ENCODE measurements around the gene XPNPEP3. TPM values are rescaled to one million over a fixed set of nuclear protein-coding genes. Genes with fewer than 3 reads are reported as not detected.

XPNPEP3 gene
- total RNA-seq, 4 donors from 2014 or later = 18.1 to 21.6 (median 19.3) TPM

- WGBS, 2 donors = 36 to 40% methylated on average over 1 of the region's 1 CpG
- intact Hi-C loops (cut with DNase I) = no loop called here
These were observed 3.6 kb upstream of the XPNPEP3 start for GRCh38 chr22:40853333-40853732.

GRCh38 chr22:40853961-40854360, 3.0 kb upstream of the XPNPEP3 start:
- intact Hi-C loops (cut with DNase I) = no loop called here
- H3K9me3 ChIP-seq = no peaks in the 10 kb centered on the region
- TF ChIP-seq CTCF (IDR thresholded peaks at IDR 0.05) = no peak
- 38 to 42% methylated on average over 3 of the region's 3 CpGs for WGBS, 2 donors
- no peaks in the 10 kb centered on the region for H3K27me3 ChIP-seq
- peaks cover 7 to 12% of the 10 kb centered on the region in 2 donors for H3K36me3 ChIP-seq
- no peak overlapping the region for H3K4me3 ChIP-seq (replicated peaks in 1 of 3)
- DNase-seq = no peak
- peak overlapping the region in 1 of 3 donors; percentile 31 for H3K27ac ChIP-seq
- H3K4me1 ChIP-seq = peaks cover 40% of the 10 kb centered on the region in 2 donors

More at GRCh38 chr22:40853333-40853732, 3.6 kb upstream of the XPNPEP3 start:
- Histone ChIP-seq H3K4me1 (peaks cover 40% of the 10 kb centered on the region in 2 donors), H3K36me3 (peaks cover 11 to 16% of the 10 kb centered on the region in 2 donors), H3K9me3 (no peaks in the 10 kb centered on the region), H3K27ac (peak overlapping the region in 1 of 3 donors; percentile 31), H3K4me3 (replicated peaks in 1 of 3) (no peak overlapping the region), H3K27me3 (no peaks in the 10 kb centered on the region)
- no peak for TF ChIP-seq POLR2A (IDR thresholded peaks at IDR 0.05)
- no peak for TF ChIP-seq CTCF (IDR thresholded peaks at IDR 0.05)
- no peak for DNase-seq

- Histone ChIP-seq H3K9me3 (no peaks in the 10 kb centered on the region), H3K36me3 (peaks cover 0 to 1% of the 10 kb centered on the region in 2 donors), H3K27ac (peak overlapping the region in 2 of 3 donors; percentile 99 to 100), H3K4me1 (peaks cover 40% of the 10 kb centered on the region in 2 donors), H3K27me3 (no peaks in the 10 kb centered on the region), H3K4me3 (replicated peaks in 1 of 3) (peak overlapping the region in 2 of 3 donors; percentile 77 to 97)
- 27 to 31% methylated on average over 20 of the region's 20 CpGs for WGBS, 2 donors
- peak in 1 of 2 donors; percentile 5 for DNase-seq
- intact Hi-C loops (cut with DNase I) = no loop called here
- TF ChIP-seq CTCF (IDR thresholded peaks at IDR 0.05) = no peak
- TF ChIP-seq POLR2A (IDR thresholded peaks at IDR 0.05) = no peak
These were observed 1.6 kb upstream of the XPNPEP3 start for GRCh38 chr22:40855071-40855978.

- Histone ChIP-seq H3K27me3 (no peaks in the 10 kb centered on the region), H3K36me3 (no peaks in the 10 kb centered on the region), H3K27ac (peak overlapping the region; percentile 99 to 100 (median 99)), H3K4me1 (peaks cover 40% of the 10 kb centered on the region in 2 donors), H3K9me3 (no peaks in the 10 kb centered on the region), H3K4me3 (replicated peaks in 1 of 3) (peak overlapping the region; percentile 77 to 97 (median 78))
- 0 to 1% methylated on average over 20 to 29 of the region's 29 CpGs for WGBS, 2 donors
- no peak for TF ChIP-seq POLR2A (IDR thresholded peaks at IDR 0.05)
- TF ChIP-seq CTCF (IDR thresholded peaks at IDR 0.05) = no peak
- DNase-seq = peak in 1 of 2 donors; percentile 35
- intact Hi-C loops (cut with DNase I) = no loop called here
These were observed 902 bp upstream of the XPNPEP3 start for GRCh38 chr22:40855979-40856512.
